NK-92 (cell line): ENCODE measurements around the gene KCNB1.
"Not testable (repeated sequence)": the region's sequence is repeated elsewhere in the genome, so short reads cannot be mapped to it uniquely, and the experiment has no call there.

ENCODE experiments used
- DNase-seq: peaks from one replicate; lab custom pipeline; 2025; ENCODE audit not compliant: unreplicated experiment; lab: John Stamatoyannopoulos, UW

The KCNB1 gene

DNA sequence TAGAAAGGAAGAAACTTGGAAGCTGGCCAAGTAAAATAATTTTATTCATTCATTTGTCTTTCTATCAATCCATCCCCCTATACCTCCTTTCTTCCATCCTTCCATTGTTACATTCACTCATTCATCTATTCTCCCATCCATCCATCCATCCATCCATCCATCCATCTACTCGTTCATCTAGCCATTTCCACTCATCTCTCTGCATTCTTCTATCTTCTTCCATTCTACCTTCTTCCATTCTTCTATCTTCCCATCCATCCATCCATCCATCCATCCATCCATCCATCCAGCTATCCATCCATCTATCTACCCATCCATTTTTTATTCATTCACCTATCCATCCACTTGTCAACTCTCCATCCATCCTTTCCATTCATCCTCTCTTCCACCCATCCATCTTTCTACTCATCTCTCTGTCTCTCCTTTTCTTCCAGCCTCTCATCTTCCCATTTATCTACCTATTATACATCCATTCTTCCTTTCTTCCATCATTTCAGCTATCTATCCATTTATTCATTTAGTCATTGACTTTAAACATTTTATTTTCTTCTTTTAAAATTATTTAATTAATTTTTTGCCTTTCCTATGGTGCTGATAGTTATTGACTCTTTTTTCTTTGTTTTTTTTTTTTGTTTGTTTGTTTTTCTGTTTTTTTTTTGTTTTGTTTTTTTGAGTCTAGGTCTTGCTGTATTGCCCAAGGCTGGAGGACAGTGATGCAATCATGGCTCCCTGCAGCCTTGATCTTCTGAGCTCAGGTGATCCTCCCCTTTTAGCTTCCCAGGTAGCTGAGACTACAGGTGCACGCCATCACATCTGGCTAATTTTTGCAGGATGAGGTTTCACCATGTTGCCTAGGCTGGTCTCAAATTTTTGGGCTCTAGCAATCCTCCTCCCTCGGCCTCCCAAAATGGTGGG, 151.5 kb downstream of the KCNB1 start:
- DNase-seq = no peak

- no peak for DNase-seq
Measured at GRCh38 chr20:49328790-49329189, 153.7 kb downstream of the KCNB1 start.

- DNase-seq = no peak
Measured at GRCh38 chr20:49326026-49326425, 156.4 kb downstream of the KCNB1 start.

- DNase-seq = no peak
Measured at GRCh38 chr20:49324306-49324705, 158.2 kb downstream of the KCNB1 start.

- DNase-seq = no peak
Measured at GRCh38 chr20:49323622-49324238, 158.7 kb downstream of the KCNB1 start.

- no peak for DNase-seq
Measured at GRCh38 chr20:49320460-49320859, 162.0 kb downstream of the KCNB1 start.

DNA sequence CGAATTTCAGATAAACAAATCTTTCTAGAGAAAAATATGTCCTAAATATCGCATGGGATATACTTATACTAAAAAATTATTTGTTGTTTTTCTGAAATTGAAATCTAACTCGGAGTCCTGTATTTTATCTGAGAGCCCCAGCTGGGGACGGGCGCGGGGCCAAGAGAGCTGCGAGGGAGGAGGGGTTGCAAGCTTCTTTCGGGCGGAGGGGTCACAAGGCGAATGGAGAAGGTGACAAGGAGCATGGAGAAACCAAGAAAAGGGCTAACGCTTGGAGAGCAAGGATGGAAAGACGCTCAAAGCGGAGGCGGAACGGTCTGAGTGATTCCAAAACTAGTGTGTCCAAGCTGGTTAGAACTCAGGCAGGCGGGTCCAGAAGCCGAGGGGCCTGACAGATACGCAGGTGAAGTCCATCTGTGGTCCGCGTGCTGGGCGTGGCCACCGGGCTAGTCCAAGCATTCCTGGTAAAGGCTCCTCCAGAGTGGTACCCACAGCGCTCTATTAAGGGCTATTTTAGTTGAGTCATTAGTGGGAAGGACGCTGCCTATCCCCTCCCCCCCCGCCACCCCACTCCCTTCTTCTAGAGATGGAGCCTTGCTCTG, 163.2 kb downstream of the KCNB1 start:
- no peak for DNase-seq

GRCh38 chr20:49318430-49319207, 163.8 kb downstream of the KCNB1 start:
- DNase-seq = no peak

- no peak for DNase-seq
Measured at GRCh38 chr20:49318091-49318429, 164.4 kb downstream of the KCNB1 start.

- DNase-seq = no peak
Measured at GRCh38 chr20:49316704-49317103, 165.8 kb downstream of the KCNB1 start.

DNA sequence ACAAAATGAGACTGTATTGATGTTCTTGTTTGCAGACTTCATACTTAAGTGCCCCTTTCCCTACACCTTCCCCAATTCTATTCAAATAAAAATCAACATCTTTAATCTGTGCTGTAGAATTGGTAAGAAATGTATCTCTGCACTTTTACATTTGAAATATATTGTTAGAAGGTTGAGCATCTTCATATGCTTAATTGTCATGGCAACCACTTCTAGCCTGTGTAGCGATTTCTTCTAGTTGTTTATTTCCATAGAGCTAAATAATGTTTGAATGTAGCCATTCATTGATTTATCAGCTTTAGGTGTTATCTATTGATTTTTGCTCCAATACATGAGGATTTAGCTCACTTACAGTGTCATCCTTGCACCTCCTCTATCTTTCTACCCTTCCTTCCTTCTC, 166.9 kb downstream of the KCNB1 start:
- DNase-seq = no peak

DNA sequence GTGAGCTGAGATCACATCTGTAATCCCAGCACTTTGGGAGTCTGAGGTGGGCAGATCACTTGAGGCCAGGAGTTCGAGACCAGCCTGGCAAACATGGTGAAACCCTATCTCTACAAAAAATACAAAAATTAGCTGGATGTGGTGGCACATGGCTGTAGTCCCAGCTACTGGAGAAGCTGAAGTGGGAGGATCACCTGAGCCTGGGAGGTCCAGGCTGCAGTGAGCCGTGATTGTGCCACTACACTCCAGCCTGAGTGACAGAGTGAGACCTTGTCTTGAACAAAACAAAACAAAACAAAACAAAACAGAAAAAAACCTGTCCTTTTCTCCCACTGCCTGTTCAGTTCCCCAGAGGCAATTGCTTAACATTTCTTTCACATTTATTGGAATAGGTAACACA, 168.4 kb downstream of the KCNB1 start:
- DNase-seq = not testable (repeated sequence)
